Activated T-helper 9 cell treated with anti-CD3 and anti-CD28 coated beads, Interleukin-2, amount 50 U/mL, for 16 hours (primary cell): ENCODE results near the gene TREML2.
"Not testable (repeated sequence)": the region's sequence is repeated elsewhere in the genome, so short reads cannot be mapped to it uniquely, and the experiment has no call there.

Experiments
- DNase-seq: peaks from one replicate; pipeline ENCODE4 v3.0.0-alpha.2; 2020; ENCODE audit warnings: low read depth

TREML2 gene

DNA sequence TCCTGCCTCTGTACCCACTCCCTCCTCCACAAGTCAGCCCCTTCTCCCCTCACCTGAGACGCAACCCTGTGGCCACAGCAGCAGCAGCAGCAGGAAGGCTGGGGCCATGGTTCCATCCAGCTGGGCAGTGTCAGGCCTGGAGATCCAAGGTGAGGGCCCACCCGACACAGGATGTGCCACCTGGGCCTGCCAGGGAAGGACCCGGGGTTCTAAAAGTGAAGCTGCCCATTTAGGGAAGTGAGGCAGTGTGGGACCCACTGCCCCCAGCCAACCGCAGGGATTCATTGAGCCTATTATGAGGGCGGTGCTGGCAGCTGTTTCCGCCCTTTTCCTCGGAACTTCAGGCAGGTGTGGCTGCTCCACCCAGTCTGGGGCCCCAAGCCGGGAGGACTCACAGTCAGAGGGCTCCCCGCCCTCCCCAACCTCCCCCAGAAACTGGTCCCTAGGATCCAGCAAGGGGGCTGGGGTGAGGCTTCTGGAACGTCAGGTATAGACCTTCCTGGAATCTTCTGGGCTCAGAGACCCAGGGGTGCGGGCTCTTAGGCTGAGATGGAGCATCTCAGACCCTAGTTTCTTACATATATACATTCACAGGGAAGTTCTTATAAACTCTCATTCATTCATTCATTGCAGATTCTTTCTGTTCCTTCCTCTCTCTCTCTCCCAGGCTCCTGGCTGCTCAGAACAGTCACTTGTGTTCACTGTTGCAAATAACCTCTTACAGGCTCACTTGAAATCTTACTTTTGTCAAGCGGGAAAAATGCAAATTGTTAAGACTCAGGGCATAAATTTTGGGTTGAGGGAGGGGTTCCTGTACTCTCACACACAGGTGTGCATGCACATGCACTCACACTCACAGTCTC is at the start of gene TREML2:
Gene TREML2 (minus strand): TSS at position 249 of the 863 bp plus-strand sequence. CDS start 141 bp downstream, at position 108.
- DNase-seq, result no peak

GRCh38 chr6:41247882-41248705 is 47.1 kb upstream of the TREML2 start:
- DNase-seq, result no peak

GRCh38 chr6:41247288-41247865 is 46.4 kb upstream of the TREML2 start:
- DNase-seq, result no peak

GRCh38 chr6:41246529-41246928 is 45.6 kb upstream of the TREML2 start:
- not testable (repeated sequence) for DNase-seq

- no peak for DNase-seq
Measured at GRCh38 chr6:41239467-41240159, 38.7 kb upstream of the TREML2 start.

DNA sequence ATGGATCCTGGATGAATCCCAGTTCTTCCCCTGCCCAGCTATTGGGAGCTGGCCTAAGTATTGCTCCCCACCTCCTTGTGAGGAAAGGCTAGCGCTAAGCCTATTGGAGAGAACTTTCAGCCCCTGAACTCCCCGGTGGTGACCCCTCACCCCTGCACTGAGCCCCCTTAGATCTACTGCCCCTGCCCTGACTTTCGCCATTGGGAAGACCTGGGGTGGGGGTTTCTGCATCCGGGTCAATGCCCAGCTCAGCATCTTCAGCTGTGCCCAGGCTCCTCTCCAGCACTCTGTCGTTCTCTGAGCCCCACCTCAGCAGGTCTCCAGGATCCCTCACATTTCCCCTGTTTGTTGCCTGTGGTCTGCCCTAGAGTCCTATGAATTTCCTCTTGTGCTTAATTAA is 36.2 kb upstream of the TREML2 start:
- DNase-seq, result no peak

DNA sequence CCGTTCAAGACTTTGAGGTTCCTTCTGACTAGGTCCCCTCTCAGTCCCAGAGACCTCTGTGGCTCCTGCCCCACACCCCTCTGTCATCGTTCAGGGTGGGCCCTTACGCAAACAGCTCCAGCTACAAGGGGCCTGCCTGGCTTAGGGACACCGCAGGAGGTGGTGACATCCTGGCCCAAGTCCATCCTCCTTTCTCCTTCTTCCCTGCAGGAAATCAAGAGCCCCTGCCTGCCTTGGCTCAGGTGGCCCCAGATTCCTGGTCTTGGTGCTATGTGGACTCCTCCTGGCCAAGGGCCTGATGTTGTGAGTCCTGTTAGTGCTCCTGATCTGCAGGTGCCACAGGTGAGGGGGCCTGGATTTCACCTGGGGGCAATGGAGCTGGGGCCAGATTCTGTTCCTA is 35.3 kb upstream of the TREML2 start:
- DNase-seq, result no peak

- no peak for DNase-seq
Measured at GRCh38 chr6:41232667-41233066, 31.7 kb upstream of the TREML2 start.

DNA sequence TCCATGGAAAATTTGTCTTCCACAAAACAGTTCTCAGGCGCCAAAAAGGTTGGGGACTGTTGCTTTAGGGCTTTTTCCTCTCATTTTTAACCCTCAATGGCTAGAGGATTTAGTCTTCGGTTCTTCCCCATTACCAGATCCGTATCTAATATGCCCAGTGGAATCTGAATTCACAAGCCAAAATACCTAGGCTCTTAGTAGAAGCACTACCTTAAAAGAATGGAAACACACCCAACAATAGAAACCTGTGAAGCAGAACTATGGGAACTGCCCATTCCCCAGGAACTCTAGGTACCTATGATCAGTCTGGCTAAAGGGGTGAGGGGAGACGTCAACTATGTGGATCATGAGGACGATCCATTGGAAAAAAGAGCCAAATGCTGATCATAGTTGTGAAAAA is 30.3 kb upstream of the TREML2 start:
- no peak for DNase-seq

DNA sequence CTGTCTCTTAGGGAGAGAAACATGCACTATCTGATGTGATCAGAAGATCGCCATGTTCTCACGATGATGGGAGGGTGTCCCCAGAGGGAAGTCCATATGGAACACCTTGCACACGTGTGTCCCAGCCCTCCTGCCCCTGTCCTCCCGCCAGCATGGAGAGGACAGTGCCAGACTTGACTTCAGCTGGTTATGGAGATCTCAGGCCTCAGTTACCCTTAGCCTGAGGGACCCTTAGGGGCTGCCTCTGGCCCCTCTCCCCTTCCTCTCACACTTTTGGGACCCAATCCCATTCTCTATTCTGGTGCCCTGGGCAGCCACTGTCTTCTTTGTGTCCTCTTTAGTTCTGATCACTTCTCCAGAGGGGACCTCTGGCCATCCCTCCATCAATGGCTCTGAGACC is 28.8 kb upstream of the TREML2 start:
- no peak for DNase-seq

DNA sequence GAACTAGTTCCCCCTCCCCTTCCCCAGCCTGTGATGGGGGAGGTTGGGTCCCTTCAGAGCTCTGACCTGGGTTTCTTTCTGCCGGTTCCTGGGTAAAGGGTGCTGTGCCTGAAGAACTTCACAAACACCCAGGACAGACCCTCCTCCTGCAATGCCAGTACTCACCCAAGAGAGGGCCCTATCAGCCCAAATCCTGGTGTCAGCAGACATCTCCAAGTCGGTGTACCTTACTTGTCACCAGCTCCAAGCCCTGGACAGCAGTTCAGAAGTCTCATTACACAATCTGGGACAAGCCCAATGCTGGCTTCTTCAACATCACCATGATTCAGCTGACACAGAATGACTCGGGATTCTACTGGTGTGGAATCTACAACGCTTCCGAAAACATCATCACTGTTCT is 27.7 kb upstream of the TREML2 start:
- DNase-seq, result no peak

DNA sequence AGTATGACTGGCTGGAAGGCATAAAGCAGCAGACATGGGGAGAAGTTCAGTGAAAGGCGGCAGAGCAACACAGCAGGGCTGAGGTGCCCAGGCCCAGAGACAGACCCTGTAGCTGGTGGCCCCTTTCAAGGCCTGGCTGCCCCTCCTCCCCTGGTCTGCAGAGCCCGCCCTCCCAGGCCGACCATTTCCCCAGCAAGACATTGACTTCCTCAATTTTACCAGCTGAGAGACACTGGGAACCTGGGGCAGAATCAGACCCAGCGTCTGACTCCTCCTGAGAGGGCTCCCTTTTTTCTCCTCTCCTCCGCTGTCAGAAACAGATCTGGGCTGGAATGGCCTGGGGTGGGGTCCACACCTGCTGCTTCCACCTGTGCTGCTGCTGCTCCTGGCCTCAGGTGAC is 27.1 kb upstream of the TREML2 start, which contains the start of gene TREML4:
Gene TREML4 (plus strand): TSS at position 254 of the 400 bp plus-strand sequence. CDS start 79 bp downstream, at position 333.
- DNase-seq, result no peak

DNA sequence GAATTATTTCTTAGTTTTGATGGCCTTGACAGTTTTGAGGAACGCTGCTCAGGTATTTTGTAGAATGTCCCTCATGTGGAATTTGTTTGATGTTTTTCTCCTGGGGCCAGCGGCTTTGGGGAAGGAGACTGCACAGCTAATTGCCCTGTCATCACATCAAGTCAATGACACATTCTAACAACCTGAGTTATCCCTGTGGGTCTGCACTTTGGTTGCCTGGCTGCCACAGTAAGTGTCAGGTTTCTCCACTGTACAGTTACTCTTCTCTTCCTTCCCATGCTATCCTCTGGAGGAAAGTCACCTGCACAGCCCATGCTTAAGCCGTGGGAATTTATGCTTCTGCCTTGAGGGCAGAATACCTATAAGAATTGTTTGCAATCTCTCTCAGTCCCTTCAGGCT is 25.8 kb upstream of the TREML2 start:
- no peak for DNase-seq

DNA sequence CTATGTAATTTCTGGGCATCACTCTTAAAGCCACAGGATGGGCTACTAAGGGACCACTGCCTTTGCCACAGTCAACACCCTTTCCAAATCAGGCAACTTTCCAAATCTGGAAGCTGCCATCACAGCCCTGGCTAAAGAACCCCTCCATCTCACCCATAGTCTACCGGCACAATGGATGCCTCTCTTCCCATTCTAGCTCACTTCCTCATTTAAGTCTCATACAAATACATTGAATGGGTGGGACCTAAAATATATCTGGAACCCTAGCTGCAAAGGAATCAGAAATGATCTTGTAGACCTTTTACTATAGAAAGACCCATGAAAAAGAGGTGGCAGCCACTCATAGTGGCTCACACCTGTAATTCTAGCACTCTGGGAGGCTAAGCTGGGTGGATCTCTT is 23.9 kb upstream of the TREML2 start:
- DNase-seq, result no peak

GRCh38 chr6:41222513-41222912 is 21.6 kb upstream of the TREML2 start:
- DNase-seq, result no peak

GRCh38 chr6:41222045-41222444 is 21.1 kb upstream of the TREML2 start:
- DNase-seq, result no peak

GRCh38 chr6:41216616-41217015 is 15.7 kb upstream of the TREML2 start:
- no peak for DNase-seq

DNA sequence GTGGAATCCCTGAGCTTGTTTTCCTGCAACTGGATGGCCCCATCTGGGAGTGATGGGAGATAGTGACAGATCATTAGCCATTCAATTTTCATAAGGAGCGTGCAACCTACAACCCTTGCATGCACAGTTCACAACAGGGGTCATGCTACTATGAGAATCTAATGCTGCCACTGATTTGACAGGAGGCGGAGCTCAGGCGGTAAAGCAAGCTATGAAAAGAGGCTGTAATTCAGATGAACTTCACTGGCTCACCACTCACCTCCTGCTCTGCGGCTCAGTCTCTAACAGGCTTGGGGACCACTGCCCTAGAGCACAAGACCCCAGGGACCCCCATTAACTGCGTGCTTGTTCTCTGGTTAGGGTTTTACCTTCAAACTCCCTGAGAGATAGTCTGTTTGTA is 14.8 kb upstream of the TREML2 start:
- no peak for DNase-seq

DNA sequence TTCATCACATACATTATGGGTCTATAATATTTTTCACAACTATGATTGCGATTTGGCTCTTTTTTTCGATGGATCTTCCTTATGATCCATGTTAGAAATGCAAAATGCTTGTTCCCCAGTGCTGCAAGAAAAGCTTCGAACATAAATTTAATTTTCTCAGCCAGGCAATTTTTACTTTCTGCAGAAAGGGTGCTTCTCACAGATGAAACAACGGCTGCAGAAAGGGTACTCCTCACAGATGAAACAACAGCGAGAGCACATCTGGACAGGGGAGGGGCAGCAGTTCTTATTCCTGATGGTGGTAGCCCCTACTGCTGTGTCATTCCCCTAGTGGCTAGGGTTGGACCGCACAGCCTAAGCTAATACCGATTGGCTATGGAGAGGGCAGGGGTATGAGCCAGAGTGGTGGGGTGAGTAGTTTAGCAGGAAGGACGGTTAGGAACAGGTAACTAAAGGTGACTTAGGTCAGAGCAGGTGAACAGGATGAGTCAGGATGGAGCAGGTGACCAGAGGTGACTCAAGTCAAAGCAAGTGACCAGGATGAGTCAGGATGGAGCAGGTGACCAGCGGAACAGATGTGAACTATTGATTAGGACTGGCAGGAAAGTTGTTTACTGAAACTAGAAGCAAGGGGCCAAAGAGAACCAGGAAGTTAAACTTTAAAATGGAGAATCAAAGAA is 13.8 kb upstream of the TREML2 start:
- DNase-seq, result no peak

DNA sequence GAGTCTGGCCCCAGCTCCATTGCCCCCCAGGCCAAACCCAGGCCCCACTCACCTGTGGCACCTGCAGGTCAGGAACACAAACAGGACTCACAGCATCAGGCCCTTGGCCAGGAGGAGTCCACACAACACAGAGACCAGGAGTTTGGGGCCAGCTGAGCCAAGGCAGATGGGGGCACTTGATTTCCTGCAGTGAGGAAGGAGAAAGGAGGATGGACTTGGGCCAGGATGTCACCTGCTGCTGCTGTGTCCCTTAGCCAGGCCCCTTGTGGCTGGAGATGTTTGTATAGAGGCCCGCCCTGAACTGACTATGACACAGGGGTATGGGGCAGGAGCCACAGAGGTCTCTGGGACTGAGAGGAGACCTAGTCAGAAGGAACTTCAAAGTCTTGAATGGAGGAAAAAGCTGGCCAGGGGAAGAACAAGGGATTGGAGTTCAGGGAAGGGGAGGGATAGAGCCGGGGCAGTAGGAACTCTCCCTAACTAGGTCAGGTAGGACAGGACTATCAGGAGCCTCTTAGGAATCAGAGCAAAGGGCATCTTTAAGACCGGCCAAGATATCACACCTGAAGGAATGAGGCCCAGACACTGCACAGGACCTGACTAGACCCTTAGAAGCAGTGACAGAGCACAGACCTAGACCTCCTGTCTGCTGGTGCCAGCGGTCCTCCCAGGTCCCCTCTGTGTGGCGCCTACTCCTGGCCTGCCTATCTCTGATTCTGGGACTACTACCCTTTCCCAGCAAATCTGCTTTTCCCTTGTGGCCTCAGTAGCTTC is 8.8 kb upstream of the TREML2 start:
- DNase-seq, result no peak
